Fibroblast of the aortic adventitia (primary cell): ENCODE data around the gene FGF21. TPM values are rescaled to one million over a fixed set of nuclear protein-coding genes. Genes with fewer than 3 reads are reported as not detected.

Experiments
- DNase-seq: peaks from one replicate; pipeline ENCODE4 v3.0.0-alpha.2; 2010; ENCODE audit warnings: low read depth
- H3K4me3 ChIP-seq: 2 replicates; pipeline ENCODE4 v1.5.1; 2011; ENCODE audit warnings: low read depth, mild to moderate bottlenecking, control low read depth, low read length, moderate library complexity
- total RNA-seq: library from RNA; depleted of rRNA; stranded (reverse); fragments of >200 nt; gene quantifications from 2 replicates; pipeline ENCODE4 v1.2.3, GENCODE V29; 2012; ENCODE audit warnings: low replicate concordance
- TF ChIP-seq, protein P1 (sequence below): IDR thresholded peaks from 2 replicates; pipeline ENCODE4 v1.5.1; 2011; ENCODE audit warnings: mild to moderate bottlenecking, low read length, control low read depth, inconsistent platforms; ENCODE audit not compliant: insufficient read depth

Gene FGF21
- total RNA-seq, 1 donor, result not detected

DNA sequence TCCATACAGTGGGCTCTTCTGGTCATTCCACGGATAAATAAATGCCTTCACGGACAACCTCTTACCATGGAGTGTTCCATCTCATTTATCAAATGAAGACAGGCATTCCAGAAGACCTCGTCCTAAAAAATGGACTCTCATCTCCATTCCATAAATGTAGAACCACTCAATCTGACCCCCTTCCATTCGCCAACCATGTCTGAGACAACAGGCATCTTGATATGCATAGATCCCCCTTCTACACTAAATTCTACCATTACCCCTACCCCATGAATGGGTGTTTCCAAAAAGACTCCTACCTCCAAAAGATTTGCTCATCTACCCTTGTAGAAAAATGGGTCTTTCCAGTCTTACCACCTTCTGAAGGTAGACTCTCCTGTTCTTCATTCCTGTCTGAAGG, 23.9 kb upstream of the FGF21 start:
- TF ChIP-seq, protein P1, sequence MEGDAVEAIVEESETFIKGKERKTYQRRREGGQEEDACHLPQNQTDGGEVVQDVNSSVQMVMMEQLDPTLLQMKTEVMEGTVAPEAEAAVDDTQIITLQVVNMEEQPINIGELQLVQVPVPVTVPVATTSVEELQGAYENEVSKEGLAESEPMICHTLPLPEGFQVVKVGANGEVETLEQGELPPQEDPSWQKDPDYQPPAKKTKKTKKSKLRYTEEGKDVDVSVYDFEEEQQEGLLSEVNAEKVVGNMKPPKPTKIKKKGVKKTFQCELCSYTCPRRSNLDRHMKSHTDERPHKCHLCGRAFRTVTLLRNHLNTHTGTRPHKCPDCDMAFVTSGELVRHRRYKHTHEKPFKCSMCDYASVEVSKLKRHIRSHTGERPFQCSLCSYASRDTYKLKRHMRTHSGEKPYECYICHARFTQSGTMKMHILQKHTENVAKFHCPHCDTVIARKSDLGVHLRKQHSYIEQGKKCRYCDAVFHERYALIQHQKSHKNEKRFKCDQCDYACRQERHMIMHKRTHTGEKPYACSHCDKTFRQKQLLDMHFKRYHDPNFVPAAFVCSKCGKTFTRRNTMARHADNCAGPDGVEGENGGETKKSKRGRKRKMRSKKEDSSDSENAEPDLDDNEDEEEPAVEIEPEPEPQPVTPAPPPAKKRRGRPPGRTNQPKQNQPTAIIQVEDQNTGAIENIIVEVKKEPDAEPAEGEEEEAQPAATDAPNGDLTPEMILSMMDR, result no peak
- no peak overlapping the region for H3K4me3 ChIP-seq
- DNase-seq, result no peak

DNA sequence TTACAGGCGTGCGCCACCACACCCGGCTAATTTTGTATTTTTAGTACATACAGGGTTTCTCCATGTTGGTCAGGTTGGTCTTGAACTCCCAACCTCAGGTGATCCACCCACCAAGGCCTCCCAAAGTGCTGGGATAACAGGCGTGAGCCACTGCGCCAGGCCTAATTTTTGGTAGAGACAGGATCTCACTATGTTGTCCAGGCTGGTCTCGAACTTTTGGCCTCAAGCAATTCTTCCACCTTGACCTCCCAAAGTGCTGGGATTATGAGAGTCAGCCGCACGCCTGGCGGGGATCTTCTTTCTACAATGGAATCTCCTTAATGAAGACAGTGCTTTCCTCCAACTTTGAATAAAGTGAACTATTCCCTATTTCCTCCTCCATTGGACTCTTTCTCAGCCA, 20.7 kb upstream of the FGF21 start:
- no peak overlapping the region for H3K4me3 ChIP-seq
- DNase-seq, result no peak
- TF ChIP-seq, protein P1, result no peak

DNA sequence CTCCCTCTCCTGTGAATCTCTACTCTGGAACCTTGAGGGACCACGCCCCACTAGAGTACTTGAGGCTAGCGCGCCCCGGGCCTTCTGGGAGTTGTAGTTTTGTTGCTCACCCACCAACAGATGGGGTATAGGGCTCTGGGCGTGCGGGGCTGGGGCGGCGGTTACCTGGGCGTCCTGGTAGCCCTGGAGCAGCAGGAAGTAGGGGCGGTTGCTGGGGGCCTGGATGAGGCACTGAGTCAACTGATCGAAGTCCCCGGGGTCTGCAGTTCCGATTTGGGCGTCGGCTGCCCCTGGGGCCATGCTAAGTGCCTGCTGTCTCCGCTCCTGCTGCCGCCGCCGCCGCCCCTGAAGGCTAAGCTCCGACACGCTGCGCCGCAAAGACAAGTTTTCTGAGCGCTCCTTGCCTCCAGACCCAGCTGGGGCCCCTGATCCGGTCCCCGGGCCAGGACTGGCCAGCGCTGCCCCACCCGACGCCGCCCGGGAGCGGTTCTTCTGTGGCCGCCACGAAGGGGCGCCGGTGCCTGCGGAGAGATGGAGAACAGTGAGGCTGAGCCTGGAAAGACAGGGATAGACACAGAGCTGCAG, 20.2 kb upstream of the FGF21 start:
- H3K4me3 ChIP-seq, result no peak overlapping the region
- DNase-seq, result no peak
- TF ChIP-seq, protein P1, result no peak

DNA sequence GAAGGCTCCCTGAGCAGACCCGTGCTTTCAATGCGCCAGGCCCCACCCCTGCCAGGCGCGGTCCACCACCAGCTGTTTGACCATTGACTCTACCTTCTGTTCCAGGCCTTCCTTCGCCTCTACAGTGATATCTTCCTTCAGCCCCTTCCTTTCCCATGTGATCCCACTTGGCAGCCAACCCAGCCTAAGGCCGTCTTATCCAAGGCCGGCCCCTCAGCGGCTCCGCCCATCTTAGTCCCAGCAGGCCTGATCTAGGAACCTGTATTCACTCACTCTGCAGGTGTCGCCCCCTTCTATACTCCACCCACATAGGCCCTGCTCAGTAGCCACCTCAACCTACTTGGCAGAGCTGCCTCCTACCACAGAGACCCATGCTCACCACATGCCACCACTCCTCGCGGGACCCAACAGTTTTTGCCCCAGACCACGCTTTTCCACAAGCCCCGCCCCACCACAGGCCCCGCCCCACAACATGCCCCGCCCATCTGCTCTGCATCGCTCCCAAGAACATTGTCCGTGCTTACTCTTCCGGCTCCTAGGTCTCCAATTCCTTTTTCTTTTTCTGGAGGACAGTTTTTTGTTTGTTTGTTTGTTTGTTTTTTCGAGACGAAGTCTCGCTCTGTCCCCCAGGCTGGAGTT, 17.8 kb upstream of the FGF21 start:
- H3K4me3 ChIP-seq, result no peak overlapping the region
- TF ChIP-seq, protein P1, result no peak
- DNase-seq, result no peak

DNA sequence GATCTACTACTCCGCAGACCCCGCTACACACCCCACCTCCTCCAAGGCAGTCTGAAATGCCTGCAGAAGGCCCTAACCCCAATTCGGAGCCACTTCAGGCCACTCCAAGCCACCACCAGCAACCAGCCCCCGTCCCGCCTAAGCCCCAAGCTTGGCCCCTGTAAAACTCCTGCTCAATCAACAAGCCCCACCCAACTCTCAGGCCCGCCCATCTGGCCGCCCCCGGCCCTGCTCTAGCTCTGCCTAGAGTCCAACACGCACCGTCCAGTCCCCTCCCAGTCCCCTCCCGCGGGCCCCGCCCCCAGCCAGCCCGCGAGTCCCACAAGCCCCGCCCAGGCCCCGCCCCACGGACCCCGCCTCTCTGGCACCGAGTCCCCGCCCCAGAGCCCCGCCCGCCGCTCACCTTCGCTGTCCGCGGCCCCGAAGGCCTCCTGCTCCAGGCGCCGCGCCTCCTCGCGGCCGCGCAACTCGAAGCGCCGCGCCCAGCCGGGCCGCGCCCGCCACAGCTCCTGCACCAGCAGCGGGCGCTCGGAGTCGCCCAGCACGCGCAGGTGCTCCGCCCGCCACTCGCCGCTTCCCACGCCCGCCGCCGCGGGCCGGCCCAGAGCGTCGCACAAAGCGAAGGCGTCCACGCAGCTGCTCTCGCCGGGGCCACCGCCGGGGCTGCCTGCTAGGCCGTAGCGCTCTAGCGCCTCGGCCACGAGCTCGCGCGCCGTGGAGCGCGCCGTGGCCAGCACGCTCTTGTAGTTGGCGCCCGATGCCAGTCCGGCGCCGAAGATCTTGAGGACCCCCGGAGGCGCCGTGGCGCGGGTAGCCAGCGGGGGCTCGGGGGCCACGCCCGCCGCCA, 16.5 kb upstream of the FGF21 start:
- peak overlapping the region; percentile 44 for H3K4me3 ChIP-seq
- TF ChIP-seq, protein P1, result no peak
- peak; percentile 51 for DNase-seq

DNA sequence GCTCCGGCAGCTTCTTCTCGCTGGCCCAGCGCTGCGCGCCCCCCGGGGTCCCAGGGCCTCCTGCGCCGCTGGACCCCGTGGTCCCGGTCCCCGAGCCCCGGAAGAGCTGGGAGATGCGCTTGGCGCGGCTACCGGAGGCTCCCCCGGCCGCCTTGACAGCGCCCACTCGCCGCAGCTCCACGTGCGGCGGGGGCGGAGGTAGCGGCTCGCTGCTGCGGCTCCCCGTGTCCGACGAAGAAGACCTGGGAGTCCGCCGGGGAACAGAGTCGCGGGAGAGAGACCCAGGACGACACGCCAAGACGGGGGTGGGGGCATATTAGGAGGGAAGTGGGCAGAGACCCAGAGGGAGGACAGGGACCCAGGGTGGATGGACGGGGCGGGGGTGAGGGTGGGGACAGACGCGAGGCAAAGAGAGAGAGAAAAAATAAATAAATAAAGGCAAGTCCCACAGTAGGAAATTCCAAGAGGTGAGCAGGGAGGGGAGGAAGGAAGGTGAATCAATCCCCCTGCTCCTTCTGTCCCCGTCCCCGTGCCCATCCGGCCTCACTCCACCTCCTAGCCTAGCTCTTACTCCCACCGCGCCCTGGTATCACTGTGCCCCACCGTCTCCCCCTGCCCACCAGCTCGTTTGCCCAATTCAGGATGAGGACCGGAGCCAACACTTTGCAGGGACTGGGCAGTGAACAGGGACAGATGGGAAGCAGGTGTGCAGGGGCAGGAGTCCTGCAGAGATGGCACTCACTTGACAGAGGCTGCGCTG, 15.7 kb upstream of the FGF21 start:
- H3K4me3 ChIP-seq, result peak overlapping the region; percentile 44
- TF ChIP-seq, protein P1, result no peak
- DNase-seq, result no peak
